GM12878 (cell line): Measurements from ENCODE around the gene TTYH1. TPM values are rescaled to one million over a fixed set of nuclear protein-coding genes. Genes with fewer than 3 reads are reported as not detected.

Experiments
- ATAC-seq: fragments of 200-7000 bp; cut with Tn5 transposase; 3 replicates; pipeline ENCODE4 v1.9.1; 2020; ENCODE audit warnings: mild to moderate bottlenecking, moderate library complexity
- BruUV-seq: library from RNA; stranded (reverse); fragments of 400-500 nt; replicated peaks from 2 replicates; lab custom pipeline; 2021; lab: Mats Ljungman, UMichigan
- CTCF ChIA-PET: fragments of 300-600 bp; sonication (Branson Sonifier 250); formaldehyde crosslinking; extraction: SDS; loops from one replicate; lab custom pipeline; 2021; ENCODE audit warnings: inconsistent platforms; lab: Yijun Ruan, JAX
- POLR2A ChIA-PET: fragments of 350-600 bp; formaldehyde crosslinking; extraction: SDS; loops from one replicate; lab custom pipeline; 2021; ENCODE audit warnings: inconsistent platforms; lab: Charles Lee
- RAD21 ChIA-PET: fragments of 300-600 bp; sonication (Branson Sonifier 250); formaldehyde crosslinking; loops from one replicate; lab custom pipeline; 2023; ENCODE audit warnings: antibody characterized with exemption; ENCODE audit not compliant: unreplicated experiment; lab: Charles Lee
- SMC1A ChIA-PET: fragments of 300-600 bp; sonication (Branson Sonifier 250); formaldehyde crosslinking; loops from one replicate; lab custom pipeline; 2023; ENCODE audit not compliant: unreplicated experiment, uncharacterized antibody; lab: Charles Lee
- DNase-seq: peaks from one replicate; pipeline ENCODE4 v3.0.0-alpha.2; 2011; ENCODE audit warnings: low read depth, low spot score
- FAIRE-seq: peaks from 3 replicates; lab custom pipeline; 2011; peaks lifted over from hg19 to GRCh38; lab: Jason Lieb, UNC
- H2AFZ ChIP-seq: 2 replicates; pipeline ENCODE4 v1.6.0; 2011; ENCODE audit warnings: low read depth, low read length, control low read depth; ENCODE audit not compliant: control insufficient read depth
- H3K27ac ChIP-seq: 2 replicates; pipeline ENCODE4 v1.5.1; 2011; ENCODE audit warnings: control low read depth; ENCODE audit not compliant: control insufficient read depth, insufficient read depth
- H3K27me3 ChIP-seq, 2 experiments: replicated peaks in 1 of 2; 2 replicates each; pipeline versions ENCODE4 v1.6.0 to v1.6.1; 2011; ENCODE audit warnings: low read length in 1 of 2; ENCODE audit not compliant: control insufficient read depth in 2 of 2, insufficient read depth in 2 of 2
- H3K36me3 ChIP-seq, 2 experiments: 2 replicates each; pipeline ENCODE4 v1.5.1; 2011; ENCODE audit warnings: low read length in 1 of 2; ENCODE audit not compliant: control insufficient read depth in 2 of 2, insufficient read depth in 2 of 2
- H3K4me1 ChIP-seq: 2 replicates; pipeline ENCODE4 v1.6.1; 2011; ENCODE audit warnings: mild to moderate bottlenecking, low read length, moderate library complexity, mixed read lengths; ENCODE audit not compliant: control insufficient read depth, insufficient read depth
- H3K4me2 ChIP-seq: 2 replicates; pipeline ENCODE4 v1.6.0; 2011; ENCODE audit warnings: control low read depth; ENCODE audit not compliant: control insufficient read depth, insufficient read depth
- H3K4me3 ChIP-seq: fragments of 200-600 bp; sonication (generic); 2 replicates; pipeline ENCODE4 v1.5.1; 2016
- H3K79me2 ChIP-seq: 2 replicates; pipeline ENCODE4 v1.6.0; 2011; ENCODE audit warnings: low read length; ENCODE audit not compliant: control insufficient read depth, insufficient read depth
- H3K9ac ChIP-seq: 2 replicates; pipeline ENCODE4 v1.8.0; 2011; ENCODE audit warnings: low read length, control low read depth, mixed read lengths; ENCODE audit not compliant: control insufficient read depth, insufficient read depth
- H3K9me3 ChIP-seq: replicated peaks from 3 replicates; pipeline ENCODE4 v1.5.1; 2011; ENCODE audit warnings: mild to moderate bottlenecking, low read length; ENCODE audit not compliant: control insufficient read depth, insufficient read depth
- H4K20me1 ChIP-seq: 2 replicates; pipeline ENCODE4 v1.6.0; 2011; ENCODE audit not compliant: control insufficient read depth, insufficient read depth
- CEBPB ChIP-seq, 2 experiments: fragments of 150-350 bp in 1 of 2; IDR thresholded peaks; 2 replicates each; pipeline ENCODE4 v1.6.1; 2012 to 2014; ENCODE audit warnings: low read depth in 2 of 2, low read length in 2 of 2, borderline replicate concordance in 1 of 2, inconsistent platforms in 1 of 2
- ESRRA ChIP-seq: IDR thresholded peaks from 2 replicates; pipeline ENCODE4 v1.6.1; 2012; ENCODE audit warnings: mild to moderate bottlenecking, low read length, improper control_type of control experiment
- FOS ChIP-seq: IDR thresholded peaks from 3 replicates; pipeline ENCODE4 v1.6.1; 2011; ENCODE audit warnings: borderline replicate concordance; ENCODE audit not compliant: insufficient read length; ENCODE audit errors: extremely low read depth
- FOXM1 ChIP-seq: IDR thresholded peaks from 2 replicates; pipeline ENCODE4 v1.6.1; 2012; ENCODE audit warnings: low read depth, mild to moderate bottlenecking, inconsistent platforms, low read length, moderate library complexity
- POLR2A ChIP-seq: IDR thresholded peaks from 2 replicates; pipeline ENCODE4 v1.6.1; 2011; ENCODE audit warnings: low read depth, mild to moderate bottlenecking, low read length
- STAT1 ChIP-seq: fragments of 450-650 bp; conservative IDR thresholded peaks from 2 replicates; pipeline ENCODE4 v1.6.1; 2014; ENCODE audit warnings: antibody characterized with exemption, mild to moderate bottlenecking
- SUZ12 ChIP-seq: fragments of 200-600 bp; sonication (generic); IDR thresholded peaks from one replicate; pipeline ENCODE4 v1.6.1; 2018; ENCODE audit warnings: antibody characterized with exemption, mild to moderate bottlenecking; ENCODE audit not compliant: unreplicated experiment
- WGBS: methylation state at CpG from one replicate; pipeline ENCODE4 v1.1.6; 2016; ENCODE audit warnings: low lambda C conversion rate; ENCODE audit not compliant: insufficient replicate concordance, insufficient coverage; ENCODE audit errors: missing lambda C conversion rate; 5-methylcytosine and 5-hydroxymethylcytosine counted together
- in situ Hi-C: fragments of 300-500 bp; cut with MboI; formaldehyde crosslinking; loops from 9 replicates; pipeline ENCODE4 v1.14.3; 2018; ENCODE audit warnings: mixed read lengths
- intact Hi-C: fragments of 100-400 bp; cut with micrococcal nuclease; formaldehyde crosslinking; loops from one replicate; pipeline ENCODE4 v1.14.2; 2022; ENCODE audit not compliant: unreplicated experiment
- polyA plus RNA-seq, 11 experiments: library from polyadenylated mRNA; depleted of rRNA in 4 of 11; unstranded in 6 of 11; stranded (reverse) in 5 of 11; fragments of >200 nt; fragmentation: Nextera tagmentation in 4 of 11; fragmentation: Illumina TruSeq in 1 of 11; extraction: Ambion mirVana in 4 of 11; extraction: Trizol in 1 of 11; gene quantifications; 1 replicate in 1 of 11; 2 replicates in 10 of 11; pipeline versions ENCODE4 v1.2.1 to v1.2.3, GENCODE V29; 2011 to 2016; ENCODE audit warnings: inconsistent platforms in 2 of 11, missing spikeins in 2 of 11, low read depth in 1 of 11
- total RNA-seq, 4 experiments: library from RNA; depleted of rRNA in 3 of 4; stranded (reverse); fragments of >200 nt in 3 of 4; fragmentation: Illumina TruSeq in 1 of 4; extraction: Trizol in 1 of 4; gene quantifications; 2 replicates each; pipeline versions ENCODE4 v1.2.1 to v1.2.3, GENCODE V29; 2013 to 2021
- TF ChIP-seq, protein P1 (sequence below): IDR thresholded peaks from 2 replicates; pipeline ENCODE4 v1.6.1; 2011; ENCODE audit warnings: borderline replicate concordance, low read depth, mild to moderate bottlenecking, moderate library complexity, low read length; ENCODE audit not compliant: insufficient read depth, poor library complexity, severe bottlenecking
- TF ChIP-seq, protein P2 (sequence below): IDR thresholded peaks from 2 replicates; pipeline ENCODE4 v1.6.1; 2011; ENCODE audit warnings: mild to moderate bottlenecking, low read depth, low read length, moderate library complexity; ENCODE audit not compliant: insufficient replicate concordance

The TTYH1 gene
- total and polyA plus RNA-seq, 10 of the 15 experiments (the other 5 are each of a cell fraction or from before 2014, with no cell fraction given), result 0.01 to 0.36 (median 0.09) TPM; not detected in 3

DNA sequence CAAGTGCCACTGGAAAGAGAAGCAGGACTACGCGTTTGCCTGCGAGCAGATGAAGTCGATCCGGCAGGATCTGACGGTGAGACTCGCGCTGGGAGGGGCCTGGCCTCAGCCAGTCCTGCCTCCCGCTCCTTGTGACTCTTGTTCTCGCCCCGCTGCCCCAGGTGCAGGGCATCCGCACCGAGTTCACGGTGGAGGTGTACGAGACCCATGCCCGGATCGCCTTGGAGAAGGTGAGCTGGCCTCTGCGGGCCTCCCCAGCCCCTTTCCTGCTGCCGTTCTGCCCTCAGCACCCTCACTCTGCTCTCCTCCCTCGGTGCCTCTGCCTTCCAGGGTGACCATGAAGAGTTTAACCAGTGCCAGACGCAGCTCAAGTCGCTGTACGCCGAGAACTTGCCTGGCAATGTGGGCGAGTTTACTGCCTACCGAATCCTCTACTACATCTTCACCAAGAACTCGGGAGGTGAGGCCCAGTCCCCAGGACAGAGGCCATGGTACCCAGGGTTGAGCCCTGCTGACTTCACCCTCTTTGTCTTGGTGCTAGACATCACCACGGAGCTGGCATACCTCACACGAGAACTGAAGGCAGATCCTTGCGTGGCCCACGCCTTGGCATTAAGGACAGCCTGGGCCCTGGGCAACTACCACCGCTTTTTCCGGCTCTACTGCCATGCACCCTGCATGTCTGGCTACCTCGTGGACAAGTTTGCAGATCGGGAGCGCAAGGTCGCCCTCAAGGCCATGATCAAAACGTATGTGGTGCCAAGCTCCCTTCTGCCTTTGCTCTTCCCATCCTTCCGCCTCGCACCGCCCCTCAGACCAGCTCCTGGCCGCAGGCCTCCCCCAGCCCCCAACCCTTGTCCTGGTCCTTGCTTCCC lies 42.7 kb downstream of the TTYH1 start (continued):
- TF ChIP-seq, protein P1, sequence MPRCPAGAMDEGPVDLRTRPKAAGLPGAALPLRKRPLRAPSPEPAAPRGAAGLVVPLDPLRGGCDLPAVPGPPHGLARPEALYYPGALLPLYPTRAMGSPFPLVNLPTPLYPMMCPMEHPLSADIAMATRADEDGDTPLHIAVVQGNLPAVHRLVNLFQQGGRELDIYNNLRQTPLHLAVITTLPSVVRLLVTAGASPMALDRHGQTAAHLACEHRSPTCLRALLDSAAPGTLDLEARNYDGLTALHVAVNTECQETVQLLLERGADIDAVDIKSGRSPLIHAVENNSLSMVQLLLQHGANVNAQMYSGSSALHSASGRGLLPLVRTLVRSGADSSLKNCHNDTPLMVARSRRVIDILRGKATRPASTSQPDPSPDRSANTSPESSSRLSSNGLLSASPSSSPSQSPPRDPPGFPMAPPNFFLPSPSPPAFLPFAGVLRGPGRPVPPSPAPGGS, result no peak
- TF ChIP-seq STAT1 (no peak), CEBPB (IDR thresholded peaks at IDR 0.05; ENCODE audit: borderline replicate concordance in 1 of 2, low read depth in 2 of 2, low read length in 2 of 2) (no peak), SUZ12 (no peak), ESRRA (no peak)

DNA sequence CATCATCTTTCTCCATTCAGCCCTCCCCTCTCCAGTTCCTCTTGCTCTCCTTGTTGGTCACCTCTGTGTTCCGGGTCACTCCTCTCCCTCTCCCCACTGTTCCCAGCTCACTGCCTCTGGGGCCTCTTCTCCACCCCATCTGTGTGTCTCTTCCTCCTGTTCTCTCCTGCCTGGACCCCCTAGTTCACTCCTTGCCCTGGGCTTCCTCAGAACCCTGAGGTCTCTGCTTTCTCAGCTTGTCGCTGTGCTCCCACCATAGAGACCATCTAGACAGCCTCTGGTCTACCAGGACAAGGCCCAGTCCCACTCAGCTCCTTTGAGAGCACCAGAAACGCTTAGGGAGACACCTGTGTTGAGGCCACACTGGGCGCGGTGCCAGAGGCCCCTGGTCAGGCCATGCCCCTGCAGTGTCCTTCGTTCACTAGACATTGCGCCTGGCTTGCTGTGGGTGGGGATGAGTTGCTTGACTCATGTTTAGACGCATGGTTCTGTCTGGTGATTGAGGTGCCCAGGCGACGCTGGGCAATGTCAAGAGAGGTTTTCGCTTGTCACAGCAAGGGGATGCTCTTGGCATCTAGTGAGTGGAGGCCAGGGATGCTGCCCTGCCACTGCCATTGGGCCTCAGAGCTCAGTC lies 43.5 kb downstream of the TTYH1 start:
- no peak overlapping the region for H3K4me2 ChIP-seq
- H2AFZ ChIP-seq, result no peak overlapping the region
- FAIRE-seq (no peak), ATAC-seq (no peak), DNase-seq (no peak)
- in situ Hi-C loops (no loop called here), intact Hi-C loops (no loop called here)
- no peak overlapping the region for H3K9ac ChIP-seq
- BruUV-seq, result no TSS peak
- peaks cover 14% of the 10 kb centered on the region for H3K79me2 ChIP-seq
- no peak overlapping the region for H3K4me3 ChIP-seq
- SMC1A ChIA-PET, result no interaction called here
- no peaks in the 10 kb centered on the region for H3K9me3 ChIP-seq
- peaks cover 14 to 69% of the 10 kb centered on the region in 2 experiments for H3K36me3 ChIP-seq
- no peaks in the 10 kb centered on the region for H3K27me3 ChIP-seq
- POLR2A ChIA-PET, result no interaction called here
- H3K4me1 ChIP-seq, result peaks cover 12% of the 10 kb centered on the region
- RAD21 ChIA-PET, result no interaction called here
- H4K20me1 ChIP-seq, result no peaks in the 10 kb centered on the region; the same call in 1 of the 2 replicates
- CTCF ChIA-PET, result no interaction called here
- 89% methylated on average over 11 of the region's 11 CpGs for WGBS
- TF ChIP-seq, protein P2, sequence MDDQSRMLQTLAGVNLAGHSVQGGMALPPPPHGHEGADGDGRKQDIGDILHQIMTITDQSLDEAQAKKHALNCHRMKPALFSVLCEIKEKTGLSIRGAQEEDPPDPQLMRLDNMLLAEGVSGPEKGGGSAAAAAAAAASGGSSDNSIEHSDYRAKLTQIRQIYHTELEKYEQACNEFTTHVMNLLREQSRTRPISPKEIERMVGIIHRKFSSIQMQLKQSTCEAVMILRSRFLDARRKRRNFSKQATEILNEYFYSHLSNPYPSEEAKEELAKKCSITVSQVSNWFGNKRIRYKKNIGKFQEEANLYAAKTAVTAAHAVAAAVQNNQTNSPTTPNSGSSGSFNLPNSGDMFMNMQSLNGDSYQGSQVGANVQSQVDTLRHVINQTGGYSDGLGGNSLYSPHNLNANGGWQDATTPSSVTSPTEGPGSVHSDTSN, result no peak
- no peak for TF ChIP-seq FOXM1
- TF ChIP-seq FOS, result no peak
- TF ChIP-seq POLR2A, result peak; percentile 43; the same call in 1 of the 2 replicates
- H3K27ac ChIP-seq, result no peak overlapping the region
